Mesodermal cell (in vitro differentiated cells): ENCODE results near the gene DENND4A. TPM values are rescaled to one million over a fixed set of nuclear protein-coding genes. Genes with fewer than 3 reads are reported as not detected.

Experiments
- H3K27ac ChIP-seq: 2 replicates; pipeline ENCODE4 v1.7.0; 2013; ENCODE audit warnings: mild to moderate bottlenecking, low read depth, low read length, moderate library complexity; ENCODE audit not compliant: severe bottlenecking
- H3K36me3 ChIP-seq: 2 replicates; pipeline ENCODE4 v1.7.1; 2013; ENCODE audit warnings: mild to moderate bottlenecking, low read length, moderate library complexity; ENCODE audit not compliant: control insufficient read depth, insufficient read depth
- H3K4me1 ChIP-seq: one replicate; pipeline ENCODE4 v1.7.1; 2013; ENCODE audit warnings: mild to moderate bottlenecking, low read length; ENCODE audit not compliant: insufficient read depth, control insufficient read depth, poor library complexity, severe bottlenecking
- H3K4me3 ChIP-seq: 2 replicates; pipeline ENCODE4 v1.7.0; 2013; ENCODE audit warnings: low read length, control low read depth, mild to moderate bottlenecking; ENCODE audit not compliant: insufficient read depth, poor library complexity, severe bottlenecking; ENCODE audit errors: extremely low read depth
- H3K9me3 ChIP-seq: 2 replicates; pipeline ENCODE4 v1.7.1; 2013; ENCODE audit warnings: mild to moderate bottlenecking, low read length, moderate library complexity; ENCODE audit not compliant: control insufficient read depth
- WGBS, 2 experiments: methylation state at CpG; one replicate each; pipeline ENCODE4 v1.1.5; 2013; ENCODE audit warnings: missing lambda C conversion rate in 2 of 2; ENCODE audit not compliant: insufficient coverage in 2 of 2; 5-methylcytosine and 5-hydroxymethylcytosine counted together
- polyA plus RNA-seq, 2 experiments: library from polyadenylated mRNA; stranded (reverse); fragments of 50-300 nt; gene quantifications; one replicate each; pipeline ENCODE4 v1.2.3, GENCODE V29; 2013

The DENND4A gene
- polyA plus RNA-seq (2013, experiment 1 of 2): 8.1 TPM
- 7.7 TPM for polyA plus RNA-seq (2013, experiment 2 of 2)

DNA sequence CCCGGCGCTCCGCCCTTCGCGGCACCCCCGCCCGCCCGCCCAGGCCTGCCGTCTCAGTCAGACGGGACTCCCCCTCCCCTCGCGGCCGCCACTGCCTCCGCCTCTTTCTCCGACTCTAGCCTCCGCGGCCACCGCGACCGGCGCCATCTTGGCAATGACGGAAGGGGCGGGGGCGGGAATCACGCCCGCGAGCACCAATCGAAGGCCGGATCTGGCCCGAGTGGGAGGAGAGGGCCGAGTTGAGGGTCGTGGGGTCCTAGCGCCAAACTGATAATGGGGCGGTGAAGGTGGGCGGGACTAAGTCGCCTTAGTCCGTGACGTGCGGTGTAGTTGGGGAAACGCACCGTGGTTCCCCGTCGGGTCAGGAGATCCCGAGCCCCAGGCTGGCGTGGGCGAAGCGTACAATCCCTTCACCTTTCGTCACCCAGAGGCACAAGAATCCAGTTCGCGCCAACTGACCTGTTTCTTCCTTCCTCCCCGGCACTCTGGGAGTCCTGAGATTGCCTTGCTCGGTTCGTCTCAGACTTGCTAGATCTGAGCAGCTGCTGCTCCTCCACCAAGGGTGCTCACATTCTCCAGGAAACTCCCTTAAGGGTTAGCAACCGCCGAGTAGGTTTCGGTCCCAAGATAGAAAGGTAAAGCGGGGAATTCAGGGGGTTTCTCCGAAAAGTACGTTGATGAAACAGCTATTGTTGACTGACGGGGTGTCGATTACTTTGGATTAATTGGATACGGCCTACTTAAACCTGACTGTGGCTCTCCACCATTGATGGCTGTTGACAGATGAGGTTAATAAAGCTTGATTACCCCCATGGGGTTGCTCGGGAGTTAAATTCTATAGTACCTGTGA is at the start of gene DENND4A:
DENND4A (minus strand) TSS at position 156 of the 850 bp plus-strand sequence. CDS start 35,843 bp downstream, outside the sequence.
- Histone ChIP-seq H3K9me3 (no peaks in the 10 kb centered on the region), H3K4me1 (peaks cover 5% of the 10 kb centered on the region), H3K4me3 (peak within 1 kb of the TSS; percentile 65), H3K27ac (peak within 1 kb of the TSS; percentile 89), H3K36me3 (no peaks in the 10 kb centered on the region)
- 3% methylated on average over 41 to 42 of the region's 63 CpGs for WGBS, 2 experiments

DNA sequence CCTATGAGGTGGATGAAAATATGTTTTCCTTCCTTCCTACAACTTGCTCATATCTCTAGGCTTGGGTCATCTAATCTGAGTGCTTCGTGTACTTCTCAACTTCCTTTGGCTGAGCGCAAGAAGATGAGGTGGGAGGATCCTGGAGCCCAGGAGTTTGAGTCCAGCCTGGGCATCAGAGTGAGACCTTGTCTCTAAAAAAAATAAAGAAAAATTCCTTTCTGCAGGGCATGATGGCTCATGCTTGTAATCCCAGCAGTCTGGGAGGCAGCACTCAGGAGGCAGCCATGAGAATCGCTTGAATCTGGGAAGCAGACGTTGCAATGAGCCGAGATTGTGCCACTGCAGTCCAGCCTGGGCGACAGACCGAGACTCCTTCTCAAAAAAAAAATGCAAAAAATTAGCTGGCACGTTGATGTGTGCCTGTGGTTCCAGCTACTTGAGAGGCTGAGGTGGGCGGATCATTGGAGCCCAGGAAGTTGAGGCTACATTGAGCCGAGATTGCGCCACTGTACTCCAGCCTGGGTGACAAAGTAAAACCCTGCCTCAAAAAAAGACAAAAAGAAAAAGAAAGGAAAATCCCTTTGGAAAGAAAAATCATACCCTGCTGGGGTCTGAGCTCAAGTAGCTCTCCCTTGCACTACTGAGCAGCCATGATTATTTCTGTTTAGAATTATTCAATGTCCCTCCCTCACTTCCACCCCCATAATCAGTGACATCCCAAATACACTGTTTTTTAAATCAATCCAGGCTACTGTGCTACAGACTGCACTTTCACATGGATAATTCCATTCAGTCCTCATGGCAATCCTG is 49.2 kb upstream of the DENND4A start:
- Histone ChIP-seq H3K4me3 (no peak overlapping the region), H3K4me1 (peaks cover 9% of the 10 kb centered on the region), H3K27ac (peak overlapping the region; percentile 13), H3K9me3 (no peaks in the 10 kb centered on the region), H3K36me3 (no peaks in the 10 kb centered on the region)
- 80 to 83% methylated on average over 7 to 10 of the region's 11 CpGs for WGBS, 2 experiments

DNA sequence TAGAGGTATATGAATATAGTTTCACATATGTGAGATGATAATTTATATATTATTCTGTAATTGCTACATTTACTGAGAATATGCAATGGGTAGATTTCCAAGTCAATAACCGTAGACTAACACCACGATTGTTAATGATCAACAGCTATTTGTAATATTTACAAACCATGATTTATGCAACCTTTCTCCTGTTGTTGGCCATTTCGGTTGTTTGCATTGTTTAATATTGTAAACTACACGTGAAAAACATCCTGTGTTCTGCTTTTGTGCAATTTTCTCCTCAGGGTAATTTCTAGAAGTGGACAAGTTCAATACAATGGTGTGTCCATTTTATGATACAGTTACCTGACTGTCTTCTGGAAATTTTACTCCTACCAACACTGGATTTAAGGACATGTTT is 47.9 kb upstream of the DENND4A start:
- 92% methylated on average over 2 of the region's 4 CpGs; no CpG with 5 or more reads in 1 of the 2 experiments for WGBS, 2 experiments
- no peaks in the 10 kb centered on the region for H3K9me3 ChIP-seq
- no peaks in the 10 kb centered on the region for H3K36me3 ChIP-seq
- H3K4me1 ChIP-seq: peaks cover 9% of the 10 kb centered on the region
- H3K27ac ChIP-seq: no peak overlapping the region
- no peak overlapping the region for H3K4me3 ChIP-seq

DNA sequence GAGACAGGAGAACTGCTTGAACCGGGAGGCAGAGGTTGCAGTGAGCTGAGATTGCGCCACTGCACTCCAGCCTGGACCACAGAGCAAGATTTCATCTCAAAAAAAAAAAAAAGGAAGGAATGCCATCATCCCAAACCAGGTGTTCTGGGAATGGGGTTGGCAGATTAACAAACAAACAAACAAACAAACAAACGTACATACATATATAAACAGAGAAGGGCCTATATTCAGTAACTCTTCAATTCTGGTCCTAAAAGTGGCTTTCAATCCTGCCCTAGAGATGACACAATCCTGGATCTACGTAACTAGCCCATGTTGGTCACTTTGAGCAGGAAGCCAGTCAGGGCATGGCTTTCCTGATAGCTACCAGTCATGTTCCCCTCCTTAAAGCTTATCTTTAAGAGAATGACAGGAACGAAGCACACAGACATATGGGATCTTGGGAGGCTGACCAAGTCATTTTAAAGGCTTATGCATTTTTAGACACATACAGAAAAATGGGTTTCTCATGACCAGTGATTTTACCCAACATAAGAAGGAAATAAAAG is 47.3 kb upstream of the DENND4A start:
- Histone ChIP-seq H3K4me3 (no peak overlapping the region), H3K27ac (peak overlapping the region; percentile 13), H3K36me3 (no peaks in the 10 kb centered on the region), H3K4me1 (peaks cover 9% of the 10 kb centered on the region), H3K9me3 (no peaks in the 10 kb centered on the region)
- 88 to 95% methylated on average over 2 to 3 of the region's 5 CpGs for WGBS, 2 experiments

DNA sequence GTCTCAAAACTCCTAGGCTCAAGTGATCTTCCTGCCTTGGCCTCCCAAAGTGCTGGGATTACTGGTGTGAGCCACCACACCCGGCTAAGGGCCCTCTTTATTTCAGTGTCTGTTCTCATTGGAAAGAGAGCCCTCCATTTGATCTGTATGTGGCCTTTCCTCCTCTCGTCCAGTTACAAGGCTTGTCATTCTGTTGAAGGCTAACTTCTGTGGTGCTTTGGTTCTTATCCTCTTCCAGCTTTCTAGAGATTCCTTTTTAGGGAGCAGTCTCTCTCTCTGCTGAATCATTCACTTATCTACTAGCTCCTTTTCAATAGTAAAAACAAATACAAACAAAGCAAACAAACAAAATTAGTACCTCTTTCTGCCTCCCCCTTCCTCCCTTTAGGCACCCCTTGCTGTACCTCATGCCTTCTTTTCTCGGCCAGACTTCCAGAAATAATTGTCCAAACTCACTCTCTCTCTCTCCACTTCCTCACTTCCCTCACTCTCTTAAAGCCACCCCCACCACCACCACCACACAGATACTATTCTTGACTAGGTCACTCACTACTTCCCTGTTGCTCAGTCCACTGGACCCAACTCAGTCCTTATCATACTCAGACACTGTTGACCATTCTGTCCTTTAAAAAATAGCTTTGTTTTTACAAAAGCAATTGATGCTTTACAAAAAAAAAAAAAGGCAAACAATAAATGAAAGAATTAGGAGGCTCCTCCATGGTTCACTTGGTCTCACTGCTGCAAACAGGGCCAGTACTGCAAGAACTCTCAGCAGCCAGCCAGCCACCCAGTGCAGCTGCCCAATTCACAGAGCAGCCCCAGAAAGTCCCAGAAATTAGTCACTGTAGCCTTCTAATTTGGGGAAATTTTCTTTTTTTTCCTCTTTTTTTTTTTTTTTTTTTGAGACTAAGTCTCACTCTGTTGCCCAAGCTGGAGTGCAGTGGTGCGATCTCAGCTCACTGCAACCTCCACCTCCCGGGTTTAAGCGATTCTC is 45.5 kb upstream of the DENND4A start:
- peak overlapping the region; percentile 55 for H3K27ac ChIP-seq
- no peaks in the 10 kb centered on the region for H3K36me3 ChIP-seq
- H3K4me3 ChIP-seq: no peak overlapping the region
- peaks cover 24% of the 10 kb centered on the region for H3K4me1 ChIP-seq
- WGBS, 2 experiments: 73 to 83% methylated on average over 3 of the region's 6 CpGs
- no peaks in the 10 kb centered on the region for H3K9me3 ChIP-seq

DNA sequence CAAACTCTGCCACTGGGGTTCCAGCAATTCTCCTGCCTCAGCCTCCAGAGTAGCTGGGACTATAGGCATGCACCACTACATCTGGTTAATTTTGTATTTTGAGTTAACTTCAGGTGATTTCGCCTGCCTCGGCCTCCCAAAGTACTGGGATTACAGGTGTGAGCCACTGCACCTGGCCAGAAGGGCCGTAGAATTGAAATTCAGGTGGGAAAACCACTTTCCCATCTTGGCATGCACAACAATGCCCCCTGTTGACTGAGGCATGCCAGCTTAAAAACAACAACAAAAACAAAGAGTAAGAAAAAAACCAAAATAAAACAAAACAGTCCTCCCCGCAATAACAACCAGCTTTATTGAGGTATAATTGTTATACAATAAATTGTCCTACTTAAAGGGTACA is 44.6 kb upstream of the DENND4A start:
- Histone ChIP-seq H3K27ac (no peak overlapping the region), H3K4me1 (peaks cover 28% of the 10 kb centered on the region), H3K36me3 (no peaks in the 10 kb centered on the region), H3K9me3 (no peaks in the 10 kb centered on the region), H3K4me3 (no peak overlapping the region)
- WGBS, 2 experiments: 60 to 84% methylated on average over 1 to 3 of the region's 4 CpGs

DNA sequence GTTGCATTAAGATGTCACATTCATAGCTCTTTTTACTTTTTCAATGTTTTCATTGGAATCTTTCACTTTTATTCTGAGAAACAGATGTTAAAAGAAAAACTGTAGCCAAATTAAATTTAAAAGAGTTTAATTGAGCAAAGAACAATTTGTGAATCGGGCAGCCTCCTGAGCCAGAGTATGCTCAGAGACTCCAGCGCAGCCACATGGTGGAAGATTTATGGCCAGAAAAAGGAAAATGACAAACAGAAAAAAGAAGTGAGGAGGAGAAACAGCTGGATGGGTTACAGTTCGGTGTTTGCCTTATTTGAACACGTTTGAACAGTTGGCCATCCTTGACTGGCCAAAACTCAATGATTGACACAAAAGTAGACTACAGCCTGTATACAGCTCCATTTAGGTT is 43.4 kb upstream of the DENND4A start:
- 92 to 100% methylated on average over 4 of the region's 4 CpGs for WGBS, 2 experiments
- Histone ChIP-seq H3K36me3 (no peaks in the 10 kb centered on the region), H3K4me3 (no peak overlapping the region), H3K9me3 (no peaks in the 10 kb centered on the region), H3K27ac (no peak overlapping the region), H3K4me1 (peaks cover 20% of the 10 kb centered on the region)

DNA sequence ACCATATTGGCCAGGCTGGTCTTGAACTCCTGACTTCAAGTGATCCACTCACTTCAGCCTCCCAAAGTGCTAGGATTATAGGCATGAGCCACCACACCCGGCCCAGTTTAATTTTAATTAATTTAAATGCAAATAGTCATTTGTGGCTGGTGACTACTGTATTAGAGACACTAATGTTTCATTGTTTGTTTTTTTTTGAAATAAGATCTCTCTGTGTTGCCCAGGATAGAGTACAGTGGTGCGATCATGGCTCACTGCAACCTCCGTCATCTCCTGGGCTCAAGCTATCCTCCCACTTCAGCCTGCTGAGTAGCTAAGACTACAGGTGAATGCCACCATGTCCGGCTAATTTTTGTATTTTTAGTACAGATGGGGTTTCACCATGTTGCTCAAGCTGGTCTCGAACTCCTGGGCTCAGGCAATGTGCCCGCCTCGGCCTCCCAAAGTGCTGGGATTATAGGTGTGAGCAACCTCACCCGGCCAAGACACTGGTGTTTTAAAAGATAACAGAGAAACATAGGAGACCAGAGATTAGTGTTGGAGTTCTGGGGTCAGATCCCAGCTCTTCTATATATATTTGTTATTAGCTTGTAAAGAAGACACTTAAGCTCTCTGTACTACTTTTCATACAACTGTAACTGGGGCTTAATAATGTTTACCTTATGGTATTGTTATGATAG is 42.6 kb upstream of the DENND4A start:
- H3K4me3 ChIP-seq: no peak overlapping the region
- H3K36me3 ChIP-seq: no peaks in the 10 kb centered on the region
- H3K4me1 ChIP-seq: peaks cover 20% of the 10 kb centered on the region
- H3K9me3 ChIP-seq: no peaks in the 10 kb centered on the region
- H3K27ac ChIP-seq: no peak overlapping the region
- 90 to 92% methylated on average over 4 to 6 of the region's 8 CpGs for WGBS, 2 experiments

DNA sequence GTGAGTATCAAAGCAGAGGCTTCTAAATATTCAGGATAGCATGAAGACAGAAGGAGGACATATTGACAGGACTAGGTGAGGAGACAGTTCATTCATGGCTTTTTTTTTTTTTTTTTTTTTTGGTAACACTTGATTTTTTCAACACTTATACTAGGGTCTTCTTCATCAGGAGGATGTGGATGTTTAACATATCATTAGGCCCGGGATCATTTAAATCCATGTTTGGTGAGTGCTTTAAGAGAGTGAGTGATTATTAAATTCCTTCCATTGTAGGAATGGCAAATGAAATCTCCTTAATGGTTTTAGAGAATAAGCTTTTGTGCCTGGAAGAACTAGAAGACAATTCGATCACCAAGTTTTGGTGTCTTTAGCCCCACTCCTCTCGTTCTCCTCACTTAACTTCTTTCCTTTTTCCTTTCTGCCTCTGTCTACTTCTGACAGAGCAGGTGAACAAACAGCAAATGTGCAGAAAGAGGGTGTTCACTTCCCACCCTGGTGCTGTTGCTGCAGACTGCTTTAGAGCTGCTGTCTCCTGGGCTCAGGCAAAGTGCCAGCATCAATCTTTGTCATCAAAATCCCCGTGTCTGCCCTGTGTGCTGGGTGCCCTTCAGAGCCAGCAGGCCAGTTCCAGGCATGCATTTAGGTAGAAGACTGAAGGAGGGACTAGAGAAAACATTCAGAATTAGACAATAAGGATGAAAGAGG is 41.6 kb upstream of the DENND4A start:
- Histone ChIP-seq H3K4me3 (no peak overlapping the region), H3K36me3 (no peaks in the 10 kb centered on the region), H3K9me3 (no peaks in the 10 kb centered on the region), H3K4me1 (peaks cover 20% of the 10 kb centered on the region), H3K27ac (peak overlapping the region; percentile 90)
- WGBS, 2 experiments: 92 to 94% methylated on average over 2 of the region's 4 CpGs
